HG02840 (cell line): ENCODE measurements around the gene CHPF.

ENCODE experiments used
- ATAC-seq: cut with Tn5 transposase; IDR thresholded peaks from one replicate; pipeline ENCODE4 v1.9.1; 2021; ENCODE audit warnings: mild to moderate bottlenecking, moderate library complexity, moderate number of reproducible peaks; ENCODE audit not compliant: unreplicated experiment, low FRiP score

Gene CHPF

GRCh38 chr2:219499555-219499954, 44.1 kb downstream of the CHPF start:
- no peak for ATAC-seq

DNA sequence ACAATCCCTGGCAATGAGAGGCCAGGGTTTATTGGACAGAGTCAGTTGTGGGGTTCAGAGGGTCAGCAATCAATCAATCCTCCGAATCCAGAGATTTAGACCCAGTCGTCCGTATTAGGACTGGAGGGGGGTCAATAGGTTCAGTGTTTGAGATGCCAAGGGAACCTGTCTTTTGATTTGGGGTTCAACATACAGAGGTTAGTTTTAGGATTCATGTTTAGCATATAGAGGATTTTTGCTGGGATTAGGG, 44.6 kb downstream of the CHPF start:
- no peak for ATAC-seq

DNA sequence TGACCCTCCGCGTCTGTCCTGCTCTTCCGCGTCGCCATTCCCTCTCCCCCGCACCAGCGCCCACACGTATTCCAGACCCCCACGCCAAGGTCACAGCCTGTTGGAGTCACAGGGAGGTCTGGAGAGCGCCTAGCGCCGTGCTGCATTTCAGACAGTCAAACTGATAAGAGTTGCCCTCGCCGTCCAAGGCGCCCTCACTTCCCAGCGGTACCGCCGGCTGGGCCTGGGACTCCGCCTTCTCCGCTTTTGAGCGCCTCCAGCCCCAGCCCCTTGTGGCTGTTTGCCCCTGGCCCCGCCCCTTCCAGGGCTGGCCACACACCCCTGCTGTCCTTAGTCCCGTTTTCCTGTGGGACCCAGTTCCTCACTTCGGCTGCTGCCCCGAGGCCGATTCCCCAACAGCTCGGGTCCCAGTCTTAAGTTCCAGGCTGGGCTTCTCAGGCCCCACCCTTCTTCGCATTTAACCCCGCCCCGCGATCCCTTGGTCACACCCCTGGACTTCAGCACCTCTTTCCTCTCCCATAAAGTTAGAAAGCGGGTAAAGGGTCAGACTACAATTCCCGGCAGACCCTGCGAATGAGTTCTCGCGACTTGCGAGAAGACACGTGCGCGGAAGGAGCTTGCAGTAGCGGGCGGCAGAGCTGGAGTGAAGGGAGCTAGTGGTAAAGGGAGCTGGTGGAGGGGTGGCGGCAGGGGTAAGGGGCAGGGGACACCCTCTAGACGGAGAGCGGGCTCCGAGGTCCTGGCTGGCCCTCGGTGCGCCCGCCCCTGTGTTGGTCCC, 45.1 kb downstream of the CHPF start, which contains the start of gene GMPPA:
TSS of gene GMPPA (plus strand) at position 612 of the 778 bp plus-strand sequence. CDS start 1,085 bp downstream, outside the sequence.
- ATAC-seq = peak; percentile 95

DNA sequence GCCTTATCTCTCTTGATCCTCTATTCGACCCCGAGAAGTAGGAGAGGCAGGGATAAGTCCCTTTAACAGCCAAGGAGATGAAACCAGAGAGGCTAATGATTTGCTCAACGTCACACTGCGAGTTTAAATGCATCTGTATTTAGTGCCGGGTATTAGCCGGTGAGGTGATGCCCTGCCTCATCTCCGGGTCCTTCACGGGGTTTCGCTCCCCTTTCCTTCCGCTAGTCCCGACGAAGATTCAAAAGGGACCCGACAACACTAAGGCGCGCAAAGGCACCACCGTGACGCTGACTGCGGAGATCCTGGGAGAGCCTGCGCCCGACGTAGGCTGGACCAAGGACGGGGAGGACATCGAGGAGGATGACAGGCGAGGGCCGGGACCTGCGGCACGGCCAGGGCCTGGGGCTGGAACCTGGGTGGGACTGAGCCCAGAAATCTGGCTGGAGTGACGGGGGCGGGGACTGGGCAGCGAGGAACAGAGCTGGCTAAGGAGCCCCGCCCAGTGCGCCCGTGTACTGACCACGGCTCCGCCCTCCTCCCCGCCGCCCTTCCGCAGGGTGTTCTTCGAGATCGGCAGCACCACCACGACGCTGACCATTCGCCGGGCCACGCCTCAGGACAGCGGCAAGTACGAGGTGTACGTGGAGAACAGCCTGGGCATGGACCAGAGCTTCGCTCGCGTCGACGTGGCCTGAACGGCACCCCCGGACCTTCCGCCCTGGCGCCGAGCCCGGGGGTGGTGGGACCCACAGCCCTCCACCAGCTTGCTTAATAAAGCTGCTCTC, 45.9 kb downstream of the CHPF start:
- peak; percentile 19 for ATAC-seq

DNA sequence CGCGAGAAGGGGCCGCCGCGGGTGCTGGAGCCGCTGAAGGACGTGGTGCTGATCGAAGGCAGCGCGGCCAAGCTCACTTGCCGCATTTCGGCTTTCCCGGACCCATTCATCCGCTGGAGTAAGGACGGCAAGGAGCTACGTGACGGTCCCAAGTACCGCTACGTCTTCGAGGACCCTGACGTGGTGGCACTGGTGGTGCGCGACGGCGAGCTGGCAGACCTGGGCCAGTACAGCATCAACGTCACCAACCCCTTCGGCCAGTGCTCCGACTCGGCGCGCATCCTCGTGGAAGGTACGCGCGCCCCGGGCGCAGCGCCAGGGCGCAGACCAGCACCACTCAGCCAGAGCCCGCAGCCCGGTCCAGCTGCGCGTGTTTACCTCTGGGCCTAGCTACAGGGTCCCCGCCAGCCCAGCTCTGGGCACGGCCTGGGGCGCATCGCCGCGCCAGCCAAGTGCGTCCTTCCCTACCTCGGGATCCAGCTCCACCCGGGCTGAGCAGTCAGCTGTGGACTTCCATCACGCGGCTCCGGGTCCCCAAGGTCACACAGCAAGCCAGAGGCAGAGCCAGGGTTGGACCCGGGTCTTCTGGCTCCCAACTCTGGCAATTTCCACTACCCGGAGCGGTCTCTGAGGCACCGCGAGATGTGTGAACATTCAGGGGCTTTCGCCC, 46.6 kb downstream of the CHPF start:
- no peak for ATAC-seq

- ATAC-seq = no peak
These were observed 47.3 kb downstream of the CHPF start for GRCh38 chr2:219496247-219496824.

DNA sequence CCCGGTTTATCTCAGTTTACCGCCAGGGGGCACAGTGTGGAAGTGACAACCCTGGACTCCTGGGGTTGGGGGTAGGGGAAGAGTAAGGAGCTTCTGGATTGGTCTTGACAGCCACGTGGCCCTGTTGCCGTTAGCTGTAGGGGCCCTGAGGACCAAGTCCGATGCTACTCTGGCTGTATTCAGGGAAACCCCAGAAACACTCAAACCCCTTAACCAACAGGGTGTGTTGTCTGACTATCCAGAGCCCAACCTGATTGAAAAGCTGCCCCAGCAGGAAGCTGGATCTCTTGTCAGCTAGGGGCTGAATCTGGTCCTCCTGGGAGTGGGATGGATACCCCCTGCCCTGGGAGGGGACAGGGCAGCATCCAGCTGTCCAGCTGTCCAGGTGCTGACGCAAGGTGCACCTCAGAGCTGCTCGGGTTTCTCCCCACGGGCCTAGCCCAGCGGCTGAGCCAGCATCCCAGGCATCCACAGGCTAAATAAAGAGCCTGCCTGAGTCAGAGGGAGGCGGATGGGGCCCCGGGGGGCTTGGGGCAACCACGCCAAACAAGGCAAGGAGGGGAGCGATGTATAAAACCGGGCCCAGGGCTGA, 48.0 kb downstream of the CHPF start:
- ATAC-seq = no peak

- no peak for ATAC-seq
These were observed 48.6 kb downstream of the CHPF start for GRCh38 chr2:219494952-219495530.

- ATAC-seq = no peak
These were observed 50.5 kb downstream of the CHPF start for GRCh38 chr2:219493086-219493485.

- ATAC-seq = no peak
These were observed 51.0 kb downstream of the CHPF start for GRCh38 chr2:219492575-219492974.

DNA sequence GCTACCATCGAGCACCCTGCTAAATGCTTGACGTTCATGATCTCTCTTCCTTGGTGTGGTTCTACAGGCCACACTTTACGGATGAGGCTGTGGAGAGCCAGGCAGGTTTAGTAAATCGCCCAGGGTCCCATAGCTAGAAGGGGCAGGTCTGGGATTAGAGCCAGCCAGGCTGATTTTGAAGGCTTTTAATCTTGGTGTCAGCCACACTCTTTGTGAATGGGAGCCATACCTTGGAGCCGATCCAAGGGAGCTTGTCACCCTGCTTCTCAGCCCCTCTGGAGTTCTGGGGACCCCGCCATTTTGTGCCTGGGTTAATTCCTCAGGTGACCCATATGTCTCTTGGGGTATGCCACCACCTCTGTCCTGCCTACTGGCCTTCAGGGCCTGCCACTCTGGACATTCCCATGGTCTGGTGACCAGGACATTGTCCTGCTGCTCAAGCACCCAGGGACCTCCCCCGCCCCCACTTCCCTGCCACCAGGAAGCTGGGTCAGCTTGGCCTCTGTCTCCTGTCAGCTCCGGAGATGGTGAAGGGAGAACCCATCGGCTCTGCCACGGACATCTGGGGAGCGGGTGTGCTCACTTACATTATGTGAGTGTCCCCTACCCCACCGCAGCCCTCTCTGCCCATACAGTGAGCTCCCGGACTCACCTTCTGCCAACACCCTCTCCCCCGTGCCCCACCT, 52.2 kb downstream of the CHPF start:
- ATAC-seq = no peak

DNA sequence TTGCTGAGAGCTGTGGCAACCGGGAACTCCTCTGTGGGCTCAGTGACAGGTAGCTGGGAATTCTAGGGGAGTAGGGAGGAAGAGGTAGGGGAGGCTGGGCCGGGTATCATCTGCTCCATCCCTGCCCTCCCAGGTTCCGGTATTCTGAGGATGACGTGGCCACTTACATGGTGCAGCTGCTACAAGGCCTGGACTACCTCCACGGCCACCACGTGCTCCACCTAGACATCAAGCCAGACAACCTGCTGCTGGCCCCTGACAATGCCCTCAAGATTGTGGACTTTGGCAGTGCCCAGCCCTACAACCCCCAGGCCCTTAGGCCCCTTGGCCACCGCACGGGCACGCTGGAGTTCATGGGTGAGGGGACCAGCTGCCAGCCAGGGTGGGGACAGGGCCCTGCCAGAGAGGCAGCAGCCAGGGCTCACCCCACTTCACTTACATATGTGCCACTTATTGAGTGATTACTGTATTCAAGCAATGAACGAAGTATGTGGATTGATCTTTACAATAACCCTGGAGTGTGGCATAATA, 52.9 kb downstream of the CHPF start:
- ATAC-seq = no peak

- no peak for ATAC-seq
These were observed 53.4 kb downstream of the CHPF start for GRCh38 chr2:219490186-219490585.

GRCh38 chr2:219489315-219489714, 54.3 kb downstream of the CHPF start:
- no peak for ATAC-seq
